GM08714 (cell line): ENCODE data around the gene LRRC58.

ENCODE experiments used
- H3K4me3 ChIP-seq: fragments of 200-500 bp; sonication (Bioruptor generic); 2 replicates; pipeline ENCODE4 v1.5.1; 2014; ENCODE audit warnings: mild to moderate bottlenecking, low read length, inconsistent platforms
- ZNF274 ChIP-seq: IDR thresholded peaks from 2 replicates; pipeline ENCODE4 v1.6.1; 2012; ENCODE audit warnings: mild to moderate bottlenecking, low read depth, low read length

Gene LRRC58

DNA sequence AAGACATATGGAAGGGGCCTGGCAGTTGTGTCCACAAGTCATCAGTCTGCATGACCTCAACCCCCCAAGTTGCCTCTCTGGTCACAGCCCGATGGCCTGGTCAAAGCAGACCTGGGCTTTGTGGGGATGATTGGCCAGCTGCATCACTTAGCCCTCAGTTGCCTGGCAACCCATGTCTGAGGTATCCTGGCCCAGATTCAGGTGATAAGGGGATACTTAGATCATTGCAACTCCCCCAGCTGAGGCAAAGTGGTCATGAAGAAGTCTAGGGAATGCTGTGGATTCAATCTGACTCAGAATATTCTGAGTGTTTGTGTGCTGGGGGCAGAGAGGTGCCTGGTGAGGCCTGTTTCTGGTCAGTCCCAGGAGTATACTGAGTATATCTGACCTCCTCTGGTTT lies 69.1 kb downstream of the LRRC58 start:
- no peak for TF ChIP-seq ZNF274

DNA sequence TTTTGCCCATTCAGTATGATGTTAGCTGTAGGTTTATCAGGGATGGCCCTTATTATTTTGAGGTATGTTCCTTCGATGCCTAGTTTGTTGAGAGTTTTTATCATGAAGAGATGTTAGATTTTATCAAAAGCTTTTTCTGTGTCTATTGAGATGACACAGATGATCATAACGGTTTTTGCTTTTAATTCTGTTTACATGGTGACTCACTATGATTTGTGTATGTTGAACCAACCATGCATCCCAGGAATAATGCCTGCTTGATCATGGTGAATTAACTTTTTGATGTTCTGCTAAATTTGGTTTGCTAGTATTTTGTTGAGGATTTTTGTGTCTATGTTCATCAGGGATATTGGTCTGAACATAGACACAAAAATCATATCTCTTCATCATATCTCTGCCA lies 72.4 kb downstream of the LRRC58 start:
- no peak for TF ChIP-seq ZNF274
- no peak overlapping the region for H3K4me3 ChIP-seq

More for the DNA sequence above, 69.1 kb downstream of the LRRC58 start:
- H3K4me3 ChIP-seq: no peak overlapping the region

DNA sequence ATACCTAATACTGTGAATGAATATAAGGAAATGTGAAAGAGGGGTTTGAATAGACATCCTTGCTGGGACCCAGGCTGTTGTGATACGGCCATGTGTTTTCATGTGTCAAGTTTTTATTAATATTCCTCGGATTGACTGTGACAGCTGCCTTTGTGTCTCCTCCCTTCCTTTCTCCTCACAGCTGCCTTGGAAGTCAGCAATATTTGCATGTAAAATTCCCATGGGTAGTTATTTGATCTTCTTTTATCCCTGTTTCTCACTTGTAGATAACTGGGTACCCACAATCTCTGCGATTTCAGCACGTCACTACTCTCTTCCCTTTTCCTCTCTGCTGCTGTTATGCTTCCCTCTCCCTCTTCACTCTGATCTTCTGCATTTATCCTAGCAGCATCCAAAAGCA lies 73.5 kb downstream of the LRRC58 start:
- no peak overlapping the region for H3K4me3 ChIP-seq
- TF ChIP-seq ZNF274: no peak

DNA sequence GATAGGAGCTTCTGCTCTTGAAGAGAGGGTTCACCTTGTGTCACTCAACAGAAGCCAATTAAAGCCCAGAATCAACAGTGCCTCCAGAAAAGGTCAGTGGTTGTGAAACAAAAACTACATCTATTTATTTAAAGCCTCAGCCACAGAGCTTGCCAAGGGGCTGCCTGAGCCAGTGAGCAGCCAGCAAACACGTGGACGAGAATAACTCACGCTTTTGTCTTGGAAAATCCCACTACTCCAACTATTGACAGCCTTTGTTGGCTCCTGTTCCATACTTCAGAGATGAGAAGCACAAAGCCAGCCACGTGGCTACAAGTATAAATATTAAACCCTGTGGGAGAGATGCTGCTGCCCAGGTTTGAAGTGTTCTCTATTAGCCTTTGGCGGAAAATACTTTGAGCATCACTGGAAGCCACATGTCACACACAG lies 74.4 kb downstream of the LRRC58 start:
- H3K4me3 ChIP-seq: no peak overlapping the region
- TF ChIP-seq ZNF274: no peak
